HepG2 (cell line): Measurements from ENCODE around the gene MEAK7. TPM values are rescaled to one million over a fixed set of nuclear protein-coding genes. Genes with fewer than 3 reads are reported as not detected.

Experiments
- CCAR2 ChIP-seq: fragments of 200-400 bp; formaldehyde crosslinking; optimal IDR thresholded peaks from 2 replicates; pipeline ENCODE3; 2018; ENCODE audit warnings: low read depth, mild to moderate bottlenecking, low read length, moderate library complexity
- ETV5 ChIP-seq: IDR thresholded peaks from 2 replicates; pipeline ENCODE4 v1.6.1; 2018; ENCODE audit warnings: missing biosample characterization, missing genetic modification reagents, inconsistent platforms, borderline replicate concordance
- HNRNPL ChIP-seq: fragments of 200-400 bp; formaldehyde crosslinking; IDR thresholded peaks from 2 replicates; pipeline ENCODE4 v1.6.1; 2017; ENCODE audit warnings: mild to moderate bottlenecking, low read depth, low read length
- KAT8 ChIP-seq: IDR thresholded peaks from 2 replicates; pipeline ENCODE4 v1.6.1; 2016; ENCODE audit warnings: missing genetic modification reagents, missing compliant biosample characterization
- KDM5B ChIP-seq: sonication (generic); formaldehyde crosslinking; IDR thresholded peaks from 2 replicates; pipeline ENCODE4 v1.4.0; 2020; ENCODE audit warnings: missing genetic modification reagents, mild to moderate bottlenecking, borderline replicate concordance
- MBNL3 ChIP-seq: fragments of 250-450 bp; sonication (Bioruptor Pico); conservative IDR thresholded peaks from 2 replicates; pipeline ENCODE4 v1.8.0; 2022; ENCODE audit warnings: mild to moderate bottlenecking, inconsistent platforms
- MLLT10 ChIP-seq: sonication (generic); formaldehyde crosslinking; IDR thresholded peaks from 2 replicates; pipeline ENCODE4 v1.4.0; 2020; ENCODE audit warnings: missing genetic modification reagents
- POLR2G ChIP-seq: fragments of 200-400 bp; formaldehyde crosslinking; IDR thresholded peaks from 2 replicates; pipeline ENCODE4 v1.6.1; 2018; ENCODE audit warnings: mild to moderate bottlenecking, low read depth, low read length, moderate library complexity
- RBAK ChIP-seq: sonication (generic); formaldehyde crosslinking; IDR thresholded peaks from 2 replicates; pipeline ENCODE4 v1.5.1; 2020; ENCODE audit warnings: mild to moderate bottlenecking, missing genetic modification reagents
- RBM22 ChIP-seq: fragments of 200-400 bp; formaldehyde crosslinking; optimal IDR thresholded peaks from 2 replicates; pipeline ENCODE3; 2017; ENCODE audit warnings: mild to moderate bottlenecking, low read length, moderate library complexity
- SKI ChIP-seq: fragments of 450-650 bp; IDR thresholded peaks from one replicate; pipeline ENCODE4 v1.6.1; 2018; ENCODE audit warnings: mild to moderate bottlenecking; ENCODE audit not compliant: partially characterized antibody
- SMAD1 ChIP-seq: sonication (generic); formaldehyde crosslinking; IDR thresholded peaks from 2 replicates; pipeline ENCODE4 v1.4.0; 2020; ENCODE audit warnings: missing genetic modification reagents, low read depth, mild to moderate bottlenecking, borderline replicate concordance
- SP1 ChIP-seq, 2 experiments: fragments of 450-650 bp in 1 of 2; sonication (generic) in 1 of 2; formaldehyde crosslinking in 1 of 2; IDR thresholded peaks; 2 replicates each; pipeline versions ENCODE4 v1.4.0 to v1.6.1; 2016 to 2020; ENCODE audit warnings: missing genetic modification reagents in 1 of 2
- TBP ChIP-seq: sonication (generic); formaldehyde crosslinking; IDR thresholded peaks from 2 replicates; pipeline ENCODE4 v1.5.0; 2020; ENCODE audit warnings: missing genetic modification reagents
- XRCC5 ChIP-seq: fragments of 200-400 bp; formaldehyde crosslinking; optimal IDR thresholded peaks from 2 replicates; pipeline ENCODE3; 2017; ENCODE audit warnings: mild to moderate bottlenecking, low read length
- ZBTB42 ChIP-seq: sonication (generic); formaldehyde crosslinking; IDR thresholded peaks from 2 replicates; pipeline ENCODE4 v1.5.0; 2020; ENCODE audit warnings: mild to moderate bottlenecking, missing genetic modification reagents
- ZBTB8A ChIP-seq: sonication (generic); formaldehyde crosslinking; IDR thresholded peaks from 2 replicates; pipeline ENCODE4 v1.4.0; 2020; ENCODE audit warnings: mild to moderate bottlenecking, low read depth, missing genetic modification reagents, borderline replicate concordance
- ZFP1 ChIP-seq: IDR thresholded peaks from 2 replicates; pipeline ENCODE4 v1.6.1; 2016
- ZNF264 ChIP-seq: sonication (generic); formaldehyde crosslinking; IDR thresholded peaks from 2 replicates; pipeline ENCODE4 v1.4.0; 2020; ENCODE audit warnings: missing genetic modification reagents
- ZNF552 ChIP-seq: sonication (generic); formaldehyde crosslinking; IDR thresholded peaks from 2 replicates; pipeline ENCODE4 v1.9.0; 2022; ENCODE audit warnings: missing genetic modification reagents, mild to moderate bottlenecking, borderline replicate concordance
- ZNF772 ChIP-seq: sonication (generic); formaldehyde crosslinking; IDR thresholded peaks from 2 replicates; pipeline ENCODE4 v1.5.0; 2020; ENCODE audit warnings: mild to moderate bottlenecking, missing genetic modification reagents
- ZSCAN31 ChIP-seq: sonication (generic); formaldehyde crosslinking; IDR thresholded peaks from 2 replicates; pipeline ENCODE4 v1.5.0; 2020; ENCODE audit warnings: low read depth, mild to moderate bottlenecking, missing genetic modification reagents
- polyA plus RNA-seq, 8 experiments: library from polyadenylated mRNA; depleted of rRNA in 3 of 8; stranded (reverse) in 7 of 8; unstranded in 1 of 8; fragments of >200 nt; fragmentation: Illumina TruSeq in 4 of 8; extraction: Trizol in 4 of 8; gene quantifications; 2 replicates each; pipeline versions ENCODE4 v1.2.1 to v1.2.3, GENCODE V29; 2011 to 2016; ENCODE audit warnings: low read depth in 4 of 8, missing spikeins in 1 of 8, mixed read lengths in 1 of 8; ENCODE audit not compliant: insufficient read depth in 1 of 8
- total RNA-seq, 5 experiments: library from RNA; depleted of rRNA; stranded (reverse); fragments of >200 nt; fragmentation: Illumina TruSeq; extraction: Trizol; gene quantifications; 2 replicates each; pipeline ENCODE4 v1.2.3, GENCODE V29; 2016; ENCODE audit warnings: low read depth in 1 of 5
- TF ChIP-seq, protein P1 (sequence below): IDR thresholded peaks from 2 replicates; pipeline ENCODE4 v1.6.1; 2016; ENCODE audit warnings: low read depth, control low read depth
- TF ChIP-seq, protein P2 (sequence below): sonication (generic); formaldehyde crosslinking; IDR thresholded peaks from 2 replicates; pipeline ENCODE4 v1.9.0; 2021; ENCODE audit warnings: missing genetic modification reagents, mild to moderate bottlenecking, borderline replicate concordance
- TF ChIP-seq, protein P3 (sequence below): IDR thresholded peaks from 2 replicates; pipeline ENCODE4 v1.6.1; 2016
- TF ChIP-seq, protein P4 (sequence below): IDR thresholded peaks from 2 replicates; pipeline ENCODE4 v1.6.1; 2012; ENCODE audit warnings: inconsistent platforms

The MEAK7 gene
- total and polyA plus RNA-seq, 2 of the 13 experiments (the other 11 are each of a cell fraction or from before 2014, with no cell fraction given) = 11.8 to 14.7 TPM

DNA sequence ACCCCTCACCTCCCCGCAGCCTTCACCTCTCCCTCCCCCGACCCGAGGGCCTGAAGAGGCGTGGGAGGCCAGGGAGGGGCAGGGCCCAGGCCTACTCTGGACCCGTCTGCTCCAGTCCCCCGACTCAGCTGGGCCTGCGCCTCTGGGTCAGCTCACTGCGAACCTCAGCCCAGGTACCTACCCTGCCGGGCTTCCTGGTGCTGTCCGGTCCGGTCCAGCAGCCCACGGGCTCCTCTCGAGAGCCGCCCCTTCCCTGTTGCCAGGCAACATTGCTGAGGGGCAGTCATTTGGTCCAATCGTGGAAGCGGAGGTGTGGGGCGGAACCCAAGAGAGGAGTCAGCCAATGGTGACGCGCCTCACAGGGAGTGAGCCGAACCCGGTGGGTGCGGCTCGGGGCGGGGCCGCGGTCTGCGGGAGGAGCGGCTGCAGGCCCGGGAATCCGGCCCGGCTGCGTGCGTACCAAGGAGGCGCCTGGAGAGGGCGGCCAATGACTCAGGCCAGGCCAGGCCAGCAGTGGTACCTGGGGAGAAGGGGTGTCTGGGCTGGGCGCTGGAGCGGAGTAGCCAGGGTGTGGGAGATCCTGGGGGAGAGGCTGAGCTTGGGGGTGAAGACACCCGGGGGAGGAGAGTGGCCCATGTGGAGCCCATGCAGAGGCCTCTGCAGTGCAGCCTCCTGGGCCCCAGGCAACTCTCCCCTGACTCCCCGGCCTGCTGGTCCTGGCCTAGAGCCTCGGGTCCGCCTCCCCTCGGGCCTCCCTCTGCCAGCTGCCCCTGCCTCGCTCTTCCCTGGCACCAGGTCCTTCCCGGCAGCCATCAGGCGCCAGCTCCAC is at the start of gene MEAK7 (continued):
- TF ChIP-seq, protein P1, sequence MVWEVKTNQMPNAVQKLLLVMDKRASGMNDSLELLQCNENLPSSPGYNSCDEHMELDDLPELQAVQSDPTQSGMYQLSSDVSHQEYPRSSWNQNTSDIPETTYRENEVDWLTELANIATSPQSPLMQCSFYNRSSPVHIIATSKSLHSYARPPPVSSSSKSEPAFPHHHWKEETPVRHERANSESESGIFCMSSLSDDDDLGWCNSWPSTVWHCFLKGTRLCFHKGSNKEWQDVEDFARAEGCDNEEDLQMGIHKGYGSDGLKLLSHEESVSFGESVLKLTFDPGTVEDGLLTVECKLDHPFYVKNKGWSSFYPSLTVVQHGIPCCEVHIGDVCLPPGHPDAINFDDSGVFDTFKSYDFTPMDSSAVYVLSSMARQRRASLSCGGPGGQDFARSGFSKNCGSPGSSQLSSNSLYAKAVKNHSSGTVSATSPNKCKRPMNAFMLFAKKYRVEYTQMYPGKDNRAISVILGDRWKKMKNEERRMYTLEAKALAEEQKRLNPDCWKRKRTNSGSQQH (CRISPR knock-in tag) = no peak
- TF ChIP-seq XRCC5 (peak; percentile 93), RBM22 (no peak), POLR2G (peak; percentile 83), KAT8 (CRISPR knock-in tag) (peak; percentile 38; the same call in 1 of the 2 replicates), ZFP1 (0 out of 2 replicates have a peak, but pooled peaks have one; percentile 18), MBNL3 (no peak), HNRNPL (peak; percentile 79), ZNF772 (CRISPR knock-in tag) (peak; percentile 86; the same call in 1 of the 2 replicates), ZNF552 (0 out of 2 replicates have a peak, but pooled peaks have one; percentile 29), TBP (CRISPR knock-in tag) (no peak; the same call in 1 of the 2 replicates), SP1 (IDR thresholded peaks at IDR 0.05) (no peak), SP1 (CRISPR knock-in tag; IDR thresholded peaks at IDR 0.05) (peak; percentile 69; the same call in 1 of the 2 replicates), ZSCAN31 (peak; percentile 70), ZBTB42 (peak; percentile 88), ZNF264 (CRISPR knock-in tag) (peak; percentile 70), SMAD1 (no peak), CCAR2 (no peak), ZBTB8A (CRISPR knock-in tag) (no peak), SKI (peak; percentile 8), RBAK (no peak), ETV5 (peak; percentile 25; the same call in 1 of the 2 replicates), KDM5B (peak; percentile 69; the same call in 1 of the 2 replicates), MLLT10 (no peak)
- TF ChIP-seq, protein P2, sequence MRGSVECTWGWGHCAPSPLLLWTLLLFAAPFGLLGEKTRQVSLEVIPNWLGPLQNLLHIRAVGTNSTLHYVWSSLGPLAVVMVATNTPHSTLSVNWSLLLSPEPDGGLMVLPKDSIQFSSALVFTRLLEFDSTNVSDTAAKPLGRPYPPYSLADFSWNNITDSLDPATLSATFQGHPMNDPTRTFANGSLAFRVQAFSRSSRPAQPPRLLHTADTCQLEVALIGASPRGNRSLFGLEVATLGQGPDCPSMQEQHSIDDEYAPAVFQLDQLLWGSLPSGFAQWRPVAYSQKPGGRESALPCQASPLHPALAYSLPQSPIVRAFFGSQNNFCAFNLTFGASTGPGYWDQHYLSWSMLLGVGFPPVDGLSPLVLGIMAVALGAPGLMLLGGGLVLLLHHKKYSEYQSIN = no peak
- TF ChIP-seq, protein P3, sequence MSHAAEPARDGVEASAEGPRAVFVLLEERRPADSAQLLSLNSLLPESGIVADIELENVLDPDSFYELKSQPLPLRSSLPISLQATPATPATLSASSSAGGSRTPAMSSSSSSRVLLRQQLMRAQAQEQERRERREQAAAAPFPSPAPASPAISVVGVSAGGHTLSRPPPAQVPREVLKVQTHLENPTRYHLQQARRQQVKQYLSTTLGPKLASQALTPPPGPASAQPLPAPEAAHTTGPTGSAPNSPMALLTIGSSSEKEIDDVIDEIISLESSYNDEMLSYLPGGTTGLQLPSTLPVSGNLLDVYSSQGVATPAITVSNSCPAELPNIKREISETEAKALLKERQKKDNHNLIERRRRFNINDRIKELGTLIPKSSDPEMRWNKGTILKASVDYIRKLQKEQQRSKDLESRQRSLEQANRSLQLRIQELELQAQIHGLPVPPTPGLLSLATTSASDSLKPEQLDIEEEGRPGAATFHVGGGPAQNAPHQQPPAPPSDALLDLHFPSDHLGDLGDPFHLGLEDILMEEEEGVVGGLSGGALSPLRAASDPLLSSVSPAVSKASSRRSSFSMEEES (CRISPR knock-in tag) = peak; percentile 9; the same call in 1 of the 2 replicates
- TF ChIP-seq, protein P4, sequence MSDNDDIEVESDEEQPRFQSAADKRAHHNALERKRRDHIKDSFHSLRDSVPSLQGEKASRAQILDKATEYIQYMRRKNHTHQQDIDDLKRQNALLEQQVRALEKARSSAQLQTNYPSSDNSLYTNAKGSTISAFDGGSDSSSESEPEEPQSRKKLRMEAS = peak; percentile 53; the same call in 1 of the 2 replicates
